HAP-1 (cell line): Measurements from ENCODE around the gene PNPLA5.

ENCODE experiments used
- DNase-seq, 2 experiments: peaks; one replicate each; pipeline ENCODE4 v3.0.0-alpha.2; 2016 to 2020; ENCODE audit warnings: low spot score in 2 of 2
- H3K27me3 ChIP-seq: fragments of 250-450 bp; sonication (Bioruptor Pico); 2 replicates; pipeline ENCODE4 v1.5.1; 2020; ENCODE audit warnings: low read depth, mild to moderate bottlenecking, moderate library complexity
- H3K36me3 ChIP-seq: fragments of 250-450 bp; sonication (Bioruptor Pico); replicated peaks from 2 replicates; pipeline ENCODE4 v1.5.1; 2020; ENCODE audit warnings: mild to moderate bottlenecking
- H3K4me1 ChIP-seq: fragments of 250-450 bp; sonication (Bioruptor Pico); 2 replicates; pipeline ENCODE4 v1.5.1; 2020; ENCODE audit warnings: mild to moderate bottlenecking
- H3K4me3 ChIP-seq: fragments of 250-450 bp; sonication (Bioruptor Pico); 2 replicates; pipeline ENCODE4 v1.5.1; 2020; ENCODE audit warnings: mild to moderate bottlenecking, moderate library complexity
- H3K9me3 ChIP-seq: fragments of 250-450 bp; sonication (Bioruptor Pico); 2 replicates; pipeline ENCODE4 v1.5.1; 2020; ENCODE audit warnings: mild to moderate bottlenecking, moderate library complexity
- in situ Hi-C: fragments of 300-500 bp; cut with MboI; formaldehyde crosslinking; loops from 3 replicates; pipeline ENCODE4 v1.14.3; 2020; ENCODE audit warnings: low sequenced_read_pairs, inconsistent platforms, mixed read lengths

PNPLA5 gene

GRCh38 chr22:43838571-43839307, 53.1 kb downstream of the PNPLA5 start:
- Histone ChIP-seq H3K27me3 (peaks cover 4% of the 10 kb centered on the region; the same call in 1 of the 2 replicates), H3K36me3 (no peaks in the 10 kb centered on the region), H3K9me3 (no peaks in the 10 kb centered on the region), H3K4me3 (no peak overlapping the region), H3K4me1 (no peaks in the 10 kb centered on the region)
- in situ Hi-C loops: no loop called here
- no peak for DNase-seq

- no peak for DNase-seq
- in situ Hi-C loops: no loop called here
- Histone ChIP-seq H3K36me3 (no peaks in the 10 kb centered on the region), H3K27me3 (peaks cover 4% of the 10 kb centered on the region; the same call in 1 of the 2 replicates), H3K9me3 (no peaks in the 10 kb centered on the region), H3K4me3 (no peak overlapping the region), H3K4me1 (no peaks in the 10 kb centered on the region)
These were observed 53.7 kb downstream of the PNPLA5 start for GRCh38 chr22:43838161-43838560.

- no peaks in the 10 kb centered on the region for H3K9me3 ChIP-seq
- no peak overlapping the region for H3K4me3 ChIP-seq
- no peaks in the 10 kb centered on the region for H3K4me1 ChIP-seq
- no peaks in the 10 kb centered on the region for H3K36me3 ChIP-seq
- in situ Hi-C loops: no loop called here
- no peak for DNase-seq
- peaks cover 4% of the 10 kb centered on the region; the same call in 1 of the 2 replicates for H3K27me3 ChIP-seq
These were observed 54.1 kb downstream of the PNPLA5 start for GRCh38 chr22:43837666-43838065.

DNA sequence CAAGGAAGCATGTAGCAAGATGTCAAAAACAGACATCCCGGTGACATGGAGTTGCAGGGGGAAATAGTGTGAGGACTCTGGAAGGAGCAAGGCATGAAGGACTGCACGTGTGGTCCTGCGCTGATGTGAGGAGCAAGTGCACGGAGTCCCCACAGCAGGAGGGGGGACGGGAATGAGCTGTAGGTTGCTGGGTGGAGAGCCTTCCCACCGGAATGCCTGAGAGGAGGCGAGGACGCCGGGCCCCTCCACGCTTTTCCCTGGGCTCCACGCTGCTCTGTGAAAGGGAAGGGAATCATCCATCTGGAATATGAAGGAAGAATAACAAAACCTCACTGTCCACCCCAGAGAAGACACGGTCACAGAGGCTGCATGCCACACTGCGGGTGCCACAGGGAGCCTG, 56.1 kb downstream of the PNPLA5 start:
- in situ Hi-C loops: no loop called here
- Histone ChIP-seq H3K4me1 (no peaks in the 10 kb centered on the region), H3K27me3 (0 out of 2 replicates have a peak, but pooled peaks cover 2% of the 10 kb centered on the region), H3K36me3 (no peaks in the 10 kb centered on the region), H3K4me3 (no peak overlapping the region), H3K9me3 (no peaks in the 10 kb centered on the region)
- no peak for DNase-seq

GRCh38 chr22:43835166-43835565, 56.6 kb downstream of the PNPLA5 start:
- H3K36me3 ChIP-seq: no peaks in the 10 kb centered on the region
- in situ Hi-C loops: no loop called here
- DNase-seq: no peak
- 0 out of 2 replicates have a peak, but pooled peaks cover 2% of the 10 kb centered on the region for H3K27me3 ChIP-seq
- no peak overlapping the region for H3K4me3 ChIP-seq
- no peaks in the 10 kb centered on the region for H3K4me1 ChIP-seq
- H3K9me3 ChIP-seq: no peaks in the 10 kb centered on the region

GRCh38 chr22:43833286-43834240, 58.2 kb downstream of the PNPLA5 start:
- in situ Hi-C loops: no loop called here
- Histone ChIP-seq H3K27me3 (0 out of 2 replicates have a peak, but pooled peaks cover 2% of the 10 kb centered on the region), H3K9me3 (no peaks in the 10 kb centered on the region), H3K4me3 (no peak overlapping the region), H3K36me3 (no peaks in the 10 kb centered on the region), H3K4me1 (no peaks in the 10 kb centered on the region)
- DNase-seq: no peak

DNA sequence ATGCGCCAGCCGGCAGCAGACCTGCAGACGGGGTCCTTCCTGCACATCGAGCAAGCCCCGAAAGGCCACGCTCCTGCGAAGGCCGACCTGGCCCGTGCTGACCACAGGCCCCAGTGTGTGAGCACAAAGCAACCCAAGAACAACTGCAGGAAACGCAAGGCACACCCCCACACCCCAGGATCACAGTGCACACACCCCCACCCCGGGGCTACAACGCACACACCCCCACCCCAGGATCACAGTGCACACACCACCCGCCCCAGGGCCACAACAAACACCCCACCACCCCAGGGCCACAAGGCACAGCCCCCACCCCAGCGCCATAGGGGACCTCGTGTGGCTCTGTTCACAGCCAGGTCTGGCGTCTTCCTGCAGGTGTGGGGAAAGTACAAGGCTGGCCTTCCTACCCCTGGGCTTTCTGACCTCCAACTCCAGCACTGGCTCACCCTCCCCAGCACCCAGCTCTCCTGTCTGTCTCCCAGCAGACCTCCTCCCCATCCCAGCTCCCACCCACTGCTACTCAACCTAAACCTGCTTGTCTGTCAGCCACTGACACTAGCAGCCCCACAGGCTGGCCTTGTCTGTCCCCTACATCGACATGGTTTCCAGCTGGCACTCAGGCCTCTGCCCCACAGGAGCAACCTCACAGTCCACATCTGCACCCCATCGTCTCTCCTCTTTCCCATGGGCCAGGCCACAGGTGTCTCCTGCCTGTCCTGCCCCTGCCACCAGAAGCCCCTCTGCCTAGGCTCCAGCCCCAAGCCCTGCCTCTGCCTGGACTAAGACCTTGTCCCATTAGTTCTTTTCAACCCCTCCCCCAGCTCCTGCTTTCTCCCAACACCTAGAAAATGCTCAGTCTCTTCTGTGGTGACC, 59.2 kb downstream of the PNPLA5 start:
- no peaks in the 10 kb centered on the region for H3K4me1 ChIP-seq
- no peaks in the 10 kb centered on the region for H3K36me3 ChIP-seq
- no peak for DNase-seq

GRCh38 chr22:43831561-43832392, 60.0 kb downstream of the PNPLA5 start:
- 0 out of 2 replicates have a peak, but pooled peaks cover 2% of the 10 kb centered on the region for H3K27me3 ChIP-seq
- no peaks in the 10 kb centered on the region for H3K9me3 ChIP-seq
- no peak overlapping the region for H3K4me3 ChIP-seq
- no peaks in the 10 kb centered on the region for H3K36me3 ChIP-seq
- no peaks in the 10 kb centered on the region for H3K4me1 ChIP-seq
- no peak for DNase-seq
- in situ Hi-C loops: no loop called here

More for the DNA sequence above, 59.2 kb downstream of the PNPLA5 start:
- Histone ChIP-seq H3K27me3 (0 out of 2 replicates have a peak, but pooled peaks cover 2% of the 10 kb centered on the region), H3K9me3 (no peaks in the 10 kb centered on the region), H3K4me3 (no peak overlapping the region)
- in situ Hi-C loops: no loop called here

DNA sequence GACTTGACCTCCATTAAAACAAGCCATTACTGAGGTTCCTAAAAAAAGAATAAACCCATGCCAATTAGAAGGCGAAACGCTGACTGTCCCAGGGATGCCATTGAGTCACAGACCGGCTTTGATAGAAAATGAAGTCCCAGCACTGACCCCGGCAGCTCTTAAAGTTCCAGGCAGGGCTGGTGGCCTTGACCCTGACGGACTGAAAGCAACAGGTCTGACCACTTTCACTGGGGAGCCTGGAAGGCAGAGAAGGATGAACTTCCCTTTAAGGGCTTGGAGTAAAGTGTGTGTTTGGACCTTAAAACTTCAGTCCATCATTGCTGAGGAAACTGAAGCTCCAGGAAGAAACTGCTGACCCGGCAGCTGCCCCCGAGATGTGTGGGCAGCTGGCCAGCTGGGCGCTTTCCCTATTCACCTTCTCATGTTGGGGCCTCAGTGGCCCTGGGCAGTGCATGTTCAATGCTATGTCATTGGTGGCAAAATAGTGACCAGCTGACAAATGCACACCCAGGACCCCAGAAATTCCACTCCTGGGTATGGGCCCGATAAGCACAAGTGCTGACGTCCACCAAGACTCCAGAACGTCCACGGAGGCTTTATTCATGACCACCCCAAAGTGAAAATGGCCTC, 60.8 kb downstream of the PNPLA5 start:
- in situ Hi-C loops: no loop called here
- Histone ChIP-seq H3K36me3 (no peaks in the 10 kb centered on the region), H3K9me3 (no peaks in the 10 kb centered on the region), H3K27me3 (0 out of 2 replicates have a peak, but pooled peaks cover 2% of the 10 kb centered on the region), H3K4me3 (no peak overlapping the region), H3K4me1 (no peaks in the 10 kb centered on the region)
- DNase-seq: no peak

- DNase-seq: no peak
- Histone ChIP-seq H3K4me1 (no peaks in the 10 kb centered on the region), H3K27me3 (peaks cover 5% of the 10 kb centered on the region; the same call in 1 of the 2 replicates), H3K4me3 (no peak overlapping the region), H3K36me3 (no peaks in the 10 kb centered on the region), H3K9me3 (no peaks in the 10 kb centered on the region)
- in situ Hi-C loops: no loop called here
These were observed 61.6 kb downstream of the PNPLA5 start for GRCh38 chr22:43829904-43830851.
